Measurements from ENCODE around the gene KRTAP19-4. TPM values are rescaled to one million over a fixed set of nuclear protein-coding genes. Genes with fewer than 3 reads are reported as not detected.

Gene KRTAP19-4
- polyA plus RNA-seq, 3 donors: not detected

Other genes starting within 250 kb of the KRTAP19-4 start
- not detected for gene KRTAP24-1, start 214.2 kb downstream of the KRTAP19-4 start, polyA plus RNA-seq (ENCODE audit: insufficient read length in 3 of 3)
- not detected for gene KRTAP25-1, start 207.7 kb downstream of the KRTAP19-4 start, polyA plus RNA-seq (ENCODE audit: insufficient read length in 3 of 3)
- not detected for gene KRTAP26-1, start 176.8 kb downstream of the KRTAP19-4 start, polyA plus RNA-seq (ENCODE audit: insufficient read length in 3 of 3)
- not detected for gene KRTAP27-1, start 159.5 kb downstream of the KRTAP19-4 start, polyA plus RNA-seq (ENCODE audit: insufficient read length in 3 of 3)
- gene KRTAP23-1, start 148.6 kb downstream of the KRTAP19-4 start, polyA plus RNA-seq (ENCODE audit: insufficient read length in 3 of 3): not detected
- gene KRTAP13-2, start 124.9 kb downstream of the KRTAP19-4 start, polyA plus RNA-seq (ENCODE audit: insufficient read length in 3 of 3): not detected
- not detected for gene KRTAP13-1, start 101.1 kb downstream of the KRTAP19-4 start, polyA plus RNA-seq (ENCODE audit: insufficient read length in 3 of 3)
- gene KRTAP13-3, start 71.2 kb downstream of the KRTAP19-4 start, polyA plus RNA-seq (ENCODE audit: insufficient read length in 3 of 3): not detected
- not detected for gene KRTAP13-4, start 66.9 kb downstream of the KRTAP19-4 start, polyA plus RNA-seq (ENCODE audit: insufficient read length in 3 of 3)
- gene KRTAP15-1, start 56.9 kb downstream of the KRTAP19-4 start, polyA plus RNA-seq (ENCODE audit: insufficient read length in 3 of 3): not detected
- not detected for gene KRTAP19-1, start 16.8 kb downstream of the KRTAP19-4 start, polyA plus RNA-seq (ENCODE audit: insufficient read length in 3 of 3)
- gene KRTAP19-2, start 9.7 kb downstream of the KRTAP19-4 start, polyA plus RNA-seq (ENCODE audit: insufficient read length in 3 of 3): not detected
- not detected for gene KRTAP19-3, start 5.2 kb downstream of the KRTAP19-4 start, polyA plus RNA-seq (ENCODE audit: insufficient read length in 3 of 3)
- not detected for gene KRTAP19-5, start 5.0 kb upstream of the KRTAP19-4 start, polyA plus RNA-seq (ENCODE audit: insufficient read length in 3 of 3)
- not detected for gene KRTAP19-6, start 44.7 kb upstream of the KRTAP19-4 start, polyA plus RNA-seq (ENCODE audit: insufficient read length in 3 of 3)
- not detected for gene KRTAP19-7, start 64.1 kb upstream of the KRTAP19-4 start, polyA plus RNA-seq (ENCODE audit: insufficient read length in 3 of 3)
- not detected for gene KRTAP22-2, start 93.2 kb upstream of the KRTAP19-4 start, polyA plus RNA-seq (ENCODE audit: insufficient read length in 3 of 3)
- gene KRTAP6-3, start 95.3 kb upstream of the KRTAP19-4 start, polyA plus RNA-seq (ENCODE audit: insufficient read length in 3 of 3): not detected
- gene KRTAP6-2, start 101.7 kb upstream of the KRTAP19-4 start, polyA plus RNA-seq (ENCODE audit: insufficient read length in 3 of 3): not detected
- not detected for gene KRTAP22-1, start 103.9 kb upstream of the KRTAP19-4 start, polyA plus RNA-seq (ENCODE audit: insufficient read length in 3 of 3)
- gene KRTAP6-1, start 116.8 kb upstream of the KRTAP19-4 start, polyA plus RNA-seq (ENCODE audit: insufficient read length in 3 of 3): not detected
- gene KRTAP20-1, start 119.3 kb upstream of the KRTAP19-4 start, polyA plus RNA-seq (ENCODE audit: insufficient read length in 3 of 3): not detected
- not detected for gene KRTAP20-4, start 123.5 kb upstream of the KRTAP19-4 start, polyA plus RNA-seq (ENCODE audit: insufficient read length in 3 of 3)
- gene KRTAP20-2, start 138.0 kb upstream of the KRTAP19-4 start, polyA plus RNA-seq (ENCODE audit: insufficient read length in 3 of 3): not detected
- not detected for gene KRTAP20-3, start 145.7 kb upstream of the KRTAP19-4 start, polyA plus RNA-seq (ENCODE audit: insufficient read length in 3 of 3)
- gene KRTAP21-3, start 221.6 kb upstream of the KRTAP19-4 start, polyA plus RNA-seq (ENCODE audit: insufficient read length in 3 of 3): not detected